OCI-LY7 (cell line): ENCODE data around the gene SEMA4D. TPM values are rescaled to one million over a fixed set of nuclear protein-coding genes. Genes with fewer than 3 reads are reported as not detected.

Experiments used
- BruUV-seq: library from RNA; stranded (reverse); fragments of 400-500 nt; replicated peaks from 2 replicates; lab custom pipeline; 2021; lab: Mats Ljungman, UMichigan
- CTCF ChIA-PET: fragments of 300-600 bp; sonication (Branson Sonifier 250); formaldehyde crosslinking; loops from one replicate; lab custom pipeline; 2022; ENCODE audit warnings: antibody characterized with exemption; ENCODE audit not compliant: unreplicated experiment; lab: Charles Lee
- POLR2A ChIA-PET: fragments of 300-600 bp; sonication (Branson Sonifier 250); formaldehyde crosslinking; loops from one replicate; lab custom pipeline; 2022; ENCODE audit warnings: antibody characterized with exemption; lab: Charles Lee
- DNase-seq: peaks from one replicate; pipeline ENCODE4 v3.0.0-alpha.2; 2015; ENCODE audit warnings: low spot score
- H2AFZ ChIP-seq: fragments of 200-600 bp; sonication (generic), shearing (Covaris generic); 2 replicates; pipeline ENCODE4 v1.6.1; 2014; ENCODE audit warnings: mild to moderate bottlenecking, antibody characterized with exemption, low read length, moderate library complexity
- H3K27ac ChIP-seq: fragments of 200-600 bp; sonication (generic); 2 replicates; pipeline ENCODE4 v1.5.1; 2014; ENCODE audit warnings: mixed run types, low read depth, mild to moderate bottlenecking, moderate library complexity, low read length, inconsistent platforms; ENCODE audit not compliant: poor library complexity, severe bottlenecking
- H3K36me3 ChIP-seq: fragments of 200-600 bp; sonication (generic); 2 replicates; pipeline ENCODE4 v1.6.1; 2014; ENCODE audit warnings: mild to moderate bottlenecking, antibody characterized with exemption, low read length, moderate library complexity, mixed read lengths; ENCODE audit not compliant: insufficient read depth
- H3K4me1 ChIP-seq: fragments of 200-600 bp; sonication (generic); 2 replicates; pipeline ENCODE4 v1.5.1; 2014; ENCODE audit warnings: mild to moderate bottlenecking, low read length; ENCODE audit not compliant: insufficient read depth, poor library complexity, severe bottlenecking
- H3K4me2 ChIP-seq: fragments of 200-600 bp; sonication (generic); 2 replicates; pipeline ENCODE4 v1.6.1; 2014; ENCODE audit warnings: mild to moderate bottlenecking, low read length
- H3K4me3 ChIP-seq: fragments of 200-600 bp; sonication (generic); 2 replicates; pipeline ENCODE4 v1.5.1; 2014; ENCODE audit warnings: mild to moderate bottlenecking, low read depth, low read length; ENCODE audit not compliant: poor library complexity, severe bottlenecking
- H3K79me2 ChIP-seq: fragments of 200-600 bp; sonication (generic); 2 replicates; pipeline ENCODE4 v1.6.1; 2016; ENCODE audit warnings: low read depth, mild to moderate bottlenecking, low read length, moderate library complexity, mixed read lengths; ENCODE audit not compliant: insufficient read depth
- H3K9me2 ChIP-seq: fragments of 200-600 bp; sonication (generic); 2 replicates; pipeline ENCODE4 v1.6.1; 2016; ENCODE audit warnings: mild to moderate bottlenecking, low read length, mixed read lengths; ENCODE audit not compliant: insufficient read depth
- H3K9me3 ChIP-seq: fragments of 200-600 bp; sonication (generic); 2 replicates; pipeline ENCODE4 v1.6.1; 2014; ENCODE audit warnings: mild to moderate bottlenecking, mixed run types, low read length, mixed read lengths
- H4K20me1 ChIP-seq: fragments of 200-600 bp; sonication (generic); 2 replicates; pipeline ENCODE4 v1.6.1; 2014; ENCODE audit warnings: mild to moderate bottlenecking, antibody characterized with exemption, low read length, moderate library complexity, mixed read lengths; ENCODE audit not compliant: insufficient read depth
- CTCF ChIP-seq: fragments of 200-600 bp; sonication (generic); conservative IDR thresholded peaks from 2 replicates; pipeline ENCODE4 v1.5.1; 2014; ENCODE audit warnings: mild to moderate bottlenecking, antibody characterized with exemption, low read length, moderate library complexity, mixed read lengths
- EZH2phosphoT487 ChIP-seq: fragments of 200-600 bp; sonication (generic); IDR thresholded peaks from 2 replicates; pipeline ENCODE4 v1.6.1; 2018; ENCODE audit warnings: low read depth, borderline replicate concordance, mild to moderate bottlenecking, mixed run types, antibody characterized with exemption, low read length, moderate library complexity, mixed read lengths
- intact Hi-C: fragments of 100-400 bp; cut with micrococcal nuclease; formaldehyde crosslinking; loops from one replicate; pipeline ENCODE4 v1.10.0; 2022; ENCODE audit not compliant: unreplicated experiment
- total RNA-seq, 2 experiments: library from RNA; depleted of rRNA in 1 of 2; stranded (reverse); fragments of >200 nt in 1 of 2; shearing (Covaris generic) in 1 of 2; gene quantifications; 2 replicates each; pipeline ENCODE4 v1.2.3, GENCODE V29; 2014 to 2022

SEMA4D gene
- total RNA-seq, 2 experiments from 2014 or later, result 28.5 to 60.5 TPM

- Histone ChIP-seq H3K79me2 (no peaks in the 10 kb centered on the region), H3K9me2 (no peaks in the 10 kb centered on the region), H3K4me3 (no peak overlapping the region), H3K27ac (no peak overlapping the region), H3K9me3 (no peaks in the 10 kb centered on the region), H3K4me2 (peak overlapping the region; percentile 41), H3K4me1 (peaks cover 79% of the 10 kb centered on the region), H4K20me1 (no peaks in the 10 kb centered on the region), H3K36me3 (no peaks in the 10 kb centered on the region), H2AFZ (no peak overlapping the region)
- no peak for DNase-seq
- ChIA-PET CTCF (interaction anchor here (1.0 kb wide), 1 partner anchor 10 kb away, joined by 3 read pairs; no protein-coding TSS in a partner anchor), POLR2A (interaction anchor here (0.9 kb wide), 1 partner anchor 116 kb away, joined by 3 read pairs; no protein-coding TSS in a partner anchor)
- no TSS peak for BruUV-seq
- no peak for TF ChIP-seq CTCF
- no peak for TF ChIP-seq EZH2phosphoT487
- intact Hi-C loops, result no loop called here
Measured at GRCh38 chr9:89432986-89433530, 64.9 kb downstream of the SEMA4D start.

DNA sequence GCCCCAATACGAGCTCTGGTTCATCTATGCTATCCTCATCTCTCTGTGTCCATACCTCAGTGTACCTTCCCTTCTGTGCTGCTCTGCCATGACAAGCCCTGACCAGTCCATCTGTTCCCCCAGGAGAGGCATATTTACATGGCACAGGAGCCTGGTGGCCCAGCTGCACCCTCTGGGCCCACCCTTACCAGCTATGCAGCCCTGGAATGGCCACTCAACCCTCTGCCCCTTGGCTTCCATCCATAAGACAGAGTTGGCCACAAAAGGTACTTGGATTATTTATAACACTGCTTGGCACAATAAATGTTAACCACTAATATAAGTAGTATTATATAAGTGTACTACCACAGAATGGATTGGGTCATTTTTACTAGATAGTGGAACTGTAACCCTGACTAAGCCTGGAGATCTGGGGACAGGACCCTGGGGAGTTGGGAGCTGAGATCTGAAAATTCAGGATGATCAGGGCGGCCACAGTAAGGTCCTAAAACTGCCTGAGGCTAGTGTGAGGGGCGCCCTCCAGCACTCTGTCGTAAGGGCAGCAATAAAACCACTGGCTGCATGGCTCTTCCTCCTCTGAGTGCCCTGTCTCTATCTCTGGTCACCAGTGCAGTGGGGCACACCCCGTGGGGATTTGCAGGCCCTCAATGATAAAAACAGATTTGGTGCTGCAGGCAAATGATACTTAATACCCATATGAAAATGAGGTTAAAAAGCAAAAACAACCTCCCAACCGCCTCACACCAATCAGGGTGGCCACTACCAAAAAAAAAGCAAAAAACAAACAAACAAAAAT, 65.8 kb downstream of the SEMA4D start:
- H3K4me1 ChIP-seq, result peaks cover 78% of the 10 kb centered on the region
- ChIA-PET POLR2A (interaction anchor here (1.6 kb wide), 1 partner anchor 116 kb away, joined by 5 read pairs; no protein-coding TSS in a partner anchor), CTCF (interaction anchor here (1.0 kb wide), 1 partner anchor 9 kb away, joined by 3 read pairs; no protein-coding TSS in a partner anchor)
- H3K36me3 ChIP-seq, result no peaks in the 10 kb centered on the region
- no peak overlapping the region for H2AFZ ChIP-seq
- TF ChIP-seq EZH2phosphoT487 (no peak), CTCF (no peak)
- intact Hi-C loops, result no loop called here
- no TSS peak for BruUV-seq
- H3K27ac ChIP-seq, result no peak overlapping the region
- no peaks in the 10 kb centered on the region for H3K9me3 ChIP-seq
- H3K79me2 ChIP-seq, result no peaks in the 10 kb centered on the region
- no peak overlapping the region for H3K4me3 ChIP-seq
- H4K20me1 ChIP-seq, result no peaks in the 10 kb centered on the region
- H3K4me2 ChIP-seq, result peak overlapping the region; percentile 41
- no peaks in the 10 kb centered on the region for H3K9me2 ChIP-seq
- DNase-seq, result no peak
